ENCODE data around the gene GLT8D2.
"Not testable (repeated sequence)": the region's sequence is repeated elsewhere in the genome, so short reads cannot be mapped to it uniquely, and the experiment has no call there.

GLT8D2 gene

GRCh38 chr12:104048162-104048561, 1.8 kb downstream of the GLT8D2 start:
- H3K4me2 ChIP-seq (ENCODE audit: low read length) = no peak overlapping the region
- no peaks in the 10 kb centered on the region for H3K79me2 ChIP-seq (ENCODE audit: low read length)
- H4K20me1 ChIP-seq (ENCODE audit: insufficient read depth, low read length) = no peaks in the 10 kb centered on the region
- peaks cover 6% of the 10 kb centered on the region; the same call in 1 of the 2 replicates for H3K27me3 ChIP-seq (ENCODE audit: low read depth, low read length)
- TF ChIP-seq EZH2phosphoT487 (IDR thresholded peaks at IDR 0.05; ENCODE audit: low read depth) (no peak), CTCF (IDR thresholded peaks at IDR 0.05; ENCODE audit: low read depth, low read length) (no peak)
- no peak overlapping the region for H3K9ac ChIP-seq (ENCODE audit: low read length)
- H3K4me3 ChIP-seq (ENCODE audit: low read length) = no peak overlapping the region
- no peaks in the 10 kb centered on the region for H3K36me3 ChIP-seq (replicated peaks; ENCODE audit: low read depth, low read length)
- no peak overlapping the region for H3K27ac ChIP-seq (ENCODE audit: low read length)
- H3K9me3 ChIP-seq (ENCODE audit: insufficient read depth, low read length) = no peaks in the 10 kb centered on the region
- peaks cover 6% of the 10 kb centered on the region for H3K4me1 ChIP-seq (ENCODE audit: low read length)
- H2AFZ ChIP-seq (ENCODE audit: low read depth, low read length) = no peak overlapping the region

- Histone ChIP-seq H3K27me3 (ENCODE audit: low read depth, low read length) (no peaks in the 10 kb centered on the region), H3K9me3 (ENCODE audit: insufficient read depth, low read length) (no peaks in the 10 kb centered on the region), H3K27ac (ENCODE audit: low read length) (no peak overlapping the region), H3K36me3 (replicated peaks; ENCODE audit: low read depth, low read length) (no peaks in the 10 kb centered on the region), H3K4me3 (ENCODE audit: low read length) (no peak overlapping the region), H4K20me1 (ENCODE audit: insufficient read depth, low read length) (no peaks in the 10 kb centered on the region), H3K4me2 (ENCODE audit: low read length) (no peak overlapping the region), H3K79me2 (ENCODE audit: low read length) (no peaks in the 10 kb centered on the region), H3K4me1 (ENCODE audit: low read length) (peaks cover 6% of the 10 kb centered on the region), H2AFZ (ENCODE audit: low read depth, low read length) (no peak overlapping the region), H3K9ac (ENCODE audit: low read length) (no peak overlapping the region)
- no peak for TF ChIP-seq EZH2phosphoT487 (IDR thresholded peaks at IDR 0.05; ENCODE audit: low read depth)
- TF ChIP-seq CTCF (IDR thresholded peaks at IDR 0.05; ENCODE audit: low read depth, low read length) = no peak
These were observed 3.7 kb downstream of the GLT8D2 start for GRCh38 chr12:104046306-104046705.

GRCh38 chr12:104044158-104044557, 5.8 kb downstream of the GLT8D2 start:
- Histone ChIP-seq H3K9ac (ENCODE audit: low read length) (no peak overlapping the region), H3K4me2 (ENCODE audit: low read length) (no peak overlapping the region), H3K27me3 (ENCODE audit: low read depth, low read length) (no peaks in the 10 kb centered on the region), H2AFZ (ENCODE audit: low read depth, low read length) (no peak overlapping the region), H3K4me3 (ENCODE audit: low read length) (no peak overlapping the region), H3K27ac (ENCODE audit: low read length) (no peak overlapping the region), H3K36me3 (replicated peaks; ENCODE audit: low read depth, low read length) (no peaks in the 10 kb centered on the region), H3K9me3 (ENCODE audit: insufficient read depth, low read length) (no peaks in the 10 kb centered on the region), H3K79me2 (ENCODE audit: low read length) (no peaks in the 10 kb centered on the region), H3K4me1 (ENCODE audit: low read length) (peaks cover 6% of the 10 kb centered on the region), H4K20me1 (ENCODE audit: insufficient read depth, low read length) (no peaks in the 10 kb centered on the region)
- no peak for TF ChIP-seq CTCF (IDR thresholded peaks at IDR 0.05; ENCODE audit: low read depth, low read length)
- TF ChIP-seq EZH2phosphoT487 (IDR thresholded peaks at IDR 0.05; ENCODE audit: low read depth) = no peak

GRCh38 chr12:104042580-104042979, 7.4 kb downstream of the GLT8D2 start:
- no peaks in the 10 kb centered on the region for H3K9me3 ChIP-seq (ENCODE audit: insufficient read depth, low read length)
- H3K79me2 ChIP-seq (ENCODE audit: low read length) = no peaks in the 10 kb centered on the region
- no peak overlapping the region for H3K4me2 ChIP-seq (ENCODE audit: low read length)
- TF ChIP-seq EZH2phosphoT487 (IDR thresholded peaks at IDR 0.05; ENCODE audit: low read depth) (no peak), CTCF (IDR thresholded peaks at IDR 0.05; ENCODE audit: low read depth, low read length) (no peak)
- no peak overlapping the region for H3K4me3 ChIP-seq (ENCODE audit: low read length)
- H3K27me3 ChIP-seq (ENCODE audit: low read depth, low read length) = no peaks in the 10 kb centered on the region
- no peaks in the 10 kb centered on the region for H4K20me1 ChIP-seq (ENCODE audit: insufficient read depth, low read length)
- no peak overlapping the region for H3K27ac ChIP-seq (ENCODE audit: low read length)
- no peak overlapping the region for H3K9ac ChIP-seq (ENCODE audit: low read length)
- H3K4me1 ChIP-seq (ENCODE audit: low read length) = peaks cover 6% of the 10 kb centered on the region
- H3K36me3 ChIP-seq (replicated peaks; ENCODE audit: low read depth, low read length) = no peaks in the 10 kb centered on the region
- no peak overlapping the region for H2AFZ ChIP-seq (ENCODE audit: low read depth, low read length)

- H3K4me2 ChIP-seq (ENCODE audit: low read length); H3K4me1 ChIP-seq (ENCODE audit: low read length); H4K20me1 ChIP-seq (ENCODE audit: insufficient read depth, low read length); H3K9me3 ChIP-seq (ENCODE audit: insufficient read depth, low read length); H3K9ac ChIP-seq (ENCODE audit: low read length); H2AFZ ChIP-seq (ENCODE audit: low read depth, low read length); H3K4me3 ChIP-seq (ENCODE audit: low read length); H3K27ac ChIP-seq (ENCODE audit: low read length); H3K79me2 ChIP-seq (ENCODE audit: low read length); H3K36me3 ChIP-seq (replicated peaks; ENCODE audit: low read depth, low read length); H3K27me3 ChIP-seq (ENCODE audit: low read depth, low read length): not testable (repeated sequence)
These were observed 10.2 kb downstream of the GLT8D2 start for GRCh38 chr12:104039769-104040168.

GRCh38 chr12:104036143-104036542, 13.8 kb downstream of the GLT8D2 start:
- H3K27ac ChIP-seq (ENCODE audit: low read length); H3K4me1 ChIP-seq (ENCODE audit: low read length); H2AFZ ChIP-seq (ENCODE audit: low read depth, low read length); H3K9me3 ChIP-seq (ENCODE audit: insufficient read depth, low read length); H3K9ac ChIP-seq (ENCODE audit: low read length); H3K36me3 ChIP-seq (replicated peaks; ENCODE audit: low read depth, low read length); H3K27me3 ChIP-seq (ENCODE audit: low read depth, low read length); H3K4me3 ChIP-seq (ENCODE audit: low read length); H3K79me2 ChIP-seq (ENCODE audit: low read length); H4K20me1 ChIP-seq (ENCODE audit: insufficient read depth, low read length); H3K4me2 ChIP-seq (ENCODE audit: low read length): not testable (repeated sequence)

GRCh38 chr12:104030596-104030995, 19.4 kb downstream of the GLT8D2 start:
- H3K4me1 ChIP-seq (ENCODE audit: low read length); H2AFZ ChIP-seq (ENCODE audit: low read depth, low read length); H3K4me3 ChIP-seq (ENCODE audit: low read length); H3K9me3 ChIP-seq (ENCODE audit: insufficient read depth, low read length); H3K27me3 ChIP-seq (ENCODE audit: low read depth, low read length); H4K20me1 ChIP-seq (ENCODE audit: insufficient read depth, low read length); H3K79me2 ChIP-seq (ENCODE audit: low read length); H3K9ac ChIP-seq (ENCODE audit: low read length); H3K27ac ChIP-seq (ENCODE audit: low read length); H3K36me3 ChIP-seq (replicated peaks; ENCODE audit: low read depth, low read length); H3K4me2 ChIP-seq (ENCODE audit: low read length): not testable (repeated sequence)
